VCaP (cell line): ENCODE results near the gene MICU2.

Experiments
- H3K27ac ChIP-seq: fragments of 450-650 bp; 2 replicates; pipeline ENCODE4 v1.5.1; 2017
- CTCF ChIP-seq: fragments of 450-650 bp; conservative IDR thresholded peaks from 2 replicates; pipeline ENCODE4 v1.5.1; 2017; ENCODE audit warnings: mild to moderate bottlenecking, moderate library complexity

The MICU2 gene

GRCh38 chr13:21453387-21454081, 150.4 kb downstream of the MICU2 start:
- no peak overlapping the region for H3K27ac ChIP-seq
- TF ChIP-seq CTCF = no peak

- H3K27ac ChIP-seq = no peak overlapping the region
- no peak for TF ChIP-seq CTCF
These were observed 153.0 kb downstream of the MICU2 start for GRCh38 chr13:21450936-21451335.

- no peak overlapping the region for H3K27ac ChIP-seq
- no peak for TF ChIP-seq CTCF
These were observed 157.3 kb downstream of the MICU2 start for GRCh38 chr13:21446656-21447055.

GRCh38 chr13:21445759-21446158, 158.2 kb downstream of the MICU2 start:
- H3K27ac ChIP-seq = no peak overlapping the region
- TF ChIP-seq CTCF = no peak

GRCh38 chr13:21443171-21443570, 160.8 kb downstream of the MICU2 start:
- TF ChIP-seq CTCF = no peak
- H3K27ac ChIP-seq = no peak overlapping the region
